ENCODE data around the gene TTC36.

Gene TTC36

GRCh38 chr11:118537409-118537980 is 10.2 kb downstream of the TTC36 start:
- no peak for DNase-seq (ENCODE audit: low read depth)
- TF ChIP-seq CTCF (conservative IDR thresholded peaks at IDR 0.05; ENCODE audit: low read depth, low read length): no peak
- H3K4me3 ChIP-seq (ENCODE audit: low read depth, low read length): no peak overlapping the region

GRCh38 chr11:118544010-118544646 is 16.9 kb downstream of the TTC36 start:
- TF ChIP-seq CTCF (conservative IDR thresholded peaks at IDR 0.05; ENCODE audit: low read depth, low read length): no peak
- no peak for DNase-seq (ENCODE audit: low read depth)

GRCh38 chr11:118544647-118545010 is 17.4 kb downstream of the TTC36 start:
- no peak for TF ChIP-seq CTCF (conservative IDR thresholded peaks at IDR 0.05; ENCODE audit: low read depth, low read length)
- no peak for DNase-seq (ENCODE audit: low read depth)
- H3K4me3 ChIP-seq (ENCODE audit: low read depth, low read length): no peak overlapping the region

More at GRCh38 chr11:118544010-118544646, 16.9 kb downstream of the TTC36 start:
- no peak overlapping the region for H3K4me3 ChIP-seq (ENCODE audit: low read depth, low read length)

GRCh38 chr11:118545533-118545932 is 18.3 kb downstream of the TTC36 start:
- no peak overlapping the region for H3K4me3 ChIP-seq (ENCODE audit: low read depth, low read length)
- no peak for TF ChIP-seq CTCF (conservative IDR thresholded peaks at IDR 0.05; ENCODE audit: low read depth, low read length)
- no peak for DNase-seq (ENCODE audit: low read depth)

GRCh38 chr11:118547132-118547531 is 19.9 kb downstream of the TTC36 start:
- H3K4me3 ChIP-seq (ENCODE audit: low read depth, low read length): no peak overlapping the region
- DNase-seq (ENCODE audit: low read depth): no peak
- TF ChIP-seq CTCF (conservative IDR thresholded peaks at IDR 0.05; ENCODE audit: low read depth, low read length): no peak

GRCh38 chr11:118552341-118552740 is 25.1 kb downstream of the TTC36 start:
- TF ChIP-seq CTCF (conservative IDR thresholded peaks at IDR 0.05; ENCODE audit: low read depth, low read length): no peak
- no peak for DNase-seq (ENCODE audit: low read depth)
- no peak overlapping the region for H3K4me3 ChIP-seq (ENCODE audit: low read depth, low read length)

GRCh38 chr11:118560806-118561205 is 33.5 kb downstream of the TTC36 start:
- TF ChIP-seq CTCF (conservative IDR thresholded peaks at IDR 0.05; ENCODE audit: low read depth, low read length): no peak
- DNase-seq (ENCODE audit: low read depth): no peak
- H3K4me3 ChIP-seq (ENCODE audit: low read depth, low read length): no peak overlapping the region
